GM23248 (cell line): Measurements from ENCODE around the gene ACAA2. TPM values are rescaled to one million over a fixed set of nuclear protein-coding genes. Genes with fewer than 3 reads are reported as not detected.
A peak's percentile ranks its signal among the peaks of the same experiment; 100 is the strongest.

Source experiments
- DNase-seq: peaks from one replicate; pipeline ENCODE4 v3.0.0-alpha.2; 2015
- H2AFZ ChIP-seq: fragments of 200-600 bp; sonication (generic); 2 replicates; pipeline ENCODE4 v1.6.1; 2016; ENCODE audit warnings: antibody characterized with exemption
- H3F3A ChIP-seq: fragments of 200-600 bp; sonication (generic); 2 replicates; pipeline ENCODE4 v1.6.1; 2016; ENCODE audit warnings: mild to moderate bottlenecking, antibody characterized with exemption, mixed run types; ENCODE audit not compliant: insufficient read depth
- H3K27ac ChIP-seq: fragments of 200-600 bp; sonication (generic); 2 replicates; pipeline ENCODE4 v1.5.1; 2016; ENCODE audit warnings: mild to moderate bottlenecking
- H3K27me3 ChIP-seq: fragments of 200-600 bp; sonication (generic); replicated peaks from 2 replicates; pipeline ENCODE4 v1.6.1; 2016; ENCODE audit warnings: mild to moderate bottlenecking; ENCODE audit not compliant: insufficient read depth
- H3K36me3 ChIP-seq: fragments of 200-600 bp; sonication (generic); 2 replicates; pipeline ENCODE4 v1.6.1; 2016; ENCODE audit warnings: low read depth, mild to moderate bottlenecking
- H3K4me1 ChIP-seq: fragments of 200-600 bp; sonication (generic); 2 replicates; pipeline ENCODE4 v1.6.1; 2016; ENCODE audit warnings: mild to moderate bottlenecking; ENCODE audit not compliant: insufficient read depth
- H3K4me2 ChIP-seq: fragments of 200-600 bp; sonication (generic); one replicate; pipeline ENCODE4 v1.6.1; 2016; ENCODE audit warnings: mild to moderate bottlenecking; ENCODE audit not compliant: unreplicated experiment
- H3K4me3 ChIP-seq: fragments of 200-600 bp; sonication (generic); 2 replicates; pipeline ENCODE4 v1.5.1; 2016; ENCODE audit warnings: mild to moderate bottlenecking
- H3K79me2 ChIP-seq: fragments of 200-600 bp; sonication (generic); 2 replicates; pipeline ENCODE4 v1.6.1; 2016; ENCODE audit warnings: mild to moderate bottlenecking; ENCODE audit not compliant: insufficient read depth
- H3K9ac ChIP-seq: fragments of 200-600 bp; sonication (generic); 2 replicates; pipeline ENCODE4 v1.6.1; 2016; ENCODE audit warnings: mild to moderate bottlenecking
- H3K9me2 ChIP-seq: fragments of 200-600 bp; sonication (generic); 2 replicates; pipeline ENCODE4 v1.6.1; 2016; ENCODE audit warnings: mixed run types, mild to moderate bottlenecking, moderate library complexity; ENCODE audit not compliant: insufficient read depth
- H3K9me3 ChIP-seq: fragments of 200-600 bp; sonication (generic); one replicate; pipeline ENCODE4 v1.6.1; 2017; ENCODE audit warnings: low read depth
- H4K20me1 ChIP-seq: fragments of 200-600 bp; sonication (generic); 2 replicates; pipeline ENCODE4 v1.6.0; 2016; ENCODE audit not compliant: insufficient read depth
- EZH2 ChIP-seq: fragments of 200-600 bp; sonication (generic); IDR thresholded peaks from 2 replicates; pipeline ENCODE4 v1.6.1; 2018; ENCODE audit warnings: antibody characterized with exemption, mild to moderate bottlenecking; ENCODE audit not compliant: insufficient read depth, poor library complexity, severe bottlenecking
- EZH2phosphoT487 ChIP-seq: fragments of 200-600 bp; sonication (generic); IDR thresholded peaks from 2 replicates; pipeline ENCODE4 v1.6.1; 2018; ENCODE audit warnings: antibody characterized with exemption, moderate library complexity, mild to moderate bottlenecking, low read depth; ENCODE audit not compliant: insufficient read depth
- WGBS, 2 experiments: methylation state at CpG; one replicate each; pipeline ENCODE4 v1.1.6; 2015 to 2017; ENCODE audit warnings: low lambda C conversion rate in 2 of 2, low coverage in 1 of 2; ENCODE audit errors: missing lambda C conversion rate in 2 of 2; 5-methylcytosine and 5-hydroxymethylcytosine counted together
- in situ Hi-C: fragments of 300-500 bp; cut with MboI; formaldehyde crosslinking; loops from 2 replicates; pipeline ENCODE4 v1.15.0; 2020
- polyA plus RNA-seq: library from polyadenylated mRNA; unstranded; fragments of >200 nt; fragmentation: Nextera tagmentation; extraction: Ambion mirVana; gene quantifications from 2 replicates; pipeline ENCODE4 v1.2.1, GENCODE V29; 2016
- total RNA-seq: library from RNA; depleted of rRNA; stranded (reverse); fragments of >200 nt; shearing (Covaris generic); gene quantifications from 2 replicates; pipeline ENCODE4 v1.2.3, GENCODE V29; 2014

Gene ACAA2
- total and polyA plus RNA-seq, 2 experiments from 2014 or later, result 55.6 to 94.8 TPM

- H3K27me3 ChIP-seq, result no peaks in the 10 kb centered on the region
- no peaks in the 10 kb centered on the region for H3K36me3 ChIP-seq
- TF ChIP-seq EZH2phosphoT487 (no peak), EZH2 (no peak)
- peaks cover 8% of the 10 kb centered on the region; the same call in 1 of the 2 replicates for H3F3A ChIP-seq
- no peaks in the 10 kb centered on the region for H4K20me1 ChIP-seq
- no peak for DNase-seq
- H3K9ac ChIP-seq, result no peak overlapping the region
- WGBS, 2 experiments, result 62 to 66% methylated on average over 8 of the region's 8 CpGs
- no peak overlapping the region for H3K4me3 ChIP-seq
- no peak overlapping the region for H3K27ac ChIP-seq
- H3K9me2 ChIP-seq, result no peaks in the 10 kb centered on the region
- no peak overlapping the region for H2AFZ ChIP-seq
- no peaks in the 10 kb centered on the region for H3K9me3 ChIP-seq
- no peaks in the 10 kb centered on the region for H3K79me2 ChIP-seq
- in situ Hi-C loops, result no loop called here
- peaks cover 14% of the 10 kb centered on the region for H3K4me1 ChIP-seq
- H3K4me2 ChIP-seq, result no peak overlapping the region
Measured at GRCh38 chr18:49744376-49745008, 68.8 kb downstream of the ACAA2 start.

GRCh38 chr18:49743117-49743567, 70.2 kb downstream of the ACAA2 start:
- TF ChIP-seq EZH2, result no peak
- TF ChIP-seq EZH2phosphoT487, result no peak
- Histone ChIP-seq H3K4me3 (no peak overlapping the region), H3K27me3 (no peaks in the 10 kb centered on the region), H4K20me1 (no peaks in the 10 kb centered on the region), H3K4me2 (no peak overlapping the region), H3K9me3 (no peaks in the 10 kb centered on the region), H3K4me1 (peaks cover 14% of the 10 kb centered on the region), H3K9me2 (no peaks in the 10 kb centered on the region), H3K9ac (no peak overlapping the region), H3K36me3 (no peaks in the 10 kb centered on the region), H3K27ac (no peak overlapping the region), H3F3A (peaks cover 8% of the 10 kb centered on the region; the same call in 1 of the 2 replicates), H3K79me2 (no peaks in the 10 kb centered on the region), H2AFZ (no peak overlapping the region)
- 54 to 77% methylated on average over 5 of the region's 5 CpGs for WGBS, 2 experiments
- peak; percentile 35 for DNase-seq
- in situ Hi-C loops, result no loop called here

GRCh38 chr18:49742316-49743116, 70.8 kb downstream of the ACAA2 start:
- peaks cover 8% of the 10 kb centered on the region; the same call in 1 of the 2 replicates for H3F3A ChIP-seq
- H3K9ac ChIP-seq, result no peak overlapping the region
- WGBS, 2 experiments, result 4 to 7% methylated on average over 4 of the region's 4 CpGs
- no peaks in the 10 kb centered on the region for H3K36me3 ChIP-seq
- in situ Hi-C loops, result no loop called here
- DNase-seq, result no peak
- no peak overlapping the region for H3K4me2 ChIP-seq
- H3K79me2 ChIP-seq, result no peaks in the 10 kb centered on the region
- H4K20me1 ChIP-seq, result no peaks in the 10 kb centered on the region
- H3K9me3 ChIP-seq, result no peaks in the 10 kb centered on the region
- no peak overlapping the region for H3K4me3 ChIP-seq
- H3K27me3 ChIP-seq, result no peaks in the 10 kb centered on the region
- H2AFZ ChIP-seq, result no peak overlapping the region
- no peak overlapping the region for H3K27ac ChIP-seq
- H3K9me2 ChIP-seq, result no peaks in the 10 kb centered on the region
- H3K4me1 ChIP-seq, result peaks cover 14% of the 10 kb centered on the region
- TF ChIP-seq EZH2, result no peak
- no peak for TF ChIP-seq EZH2phosphoT487

GRCh38 chr18:49739275-49739674, 74.1 kb downstream of the ACAA2 start:
- H3K27me3 ChIP-seq, result peaks cover 12% of the 10 kb centered on the region
- WGBS, 2 experiments, result 76 to 79% methylated on average over 4 of the region's 4 CpGs
- H3K4me1 ChIP-seq, result peaks cover 14% of the 10 kb centered on the region
- no peak overlapping the region for H3K4me3 ChIP-seq
- H2AFZ ChIP-seq, result no peak overlapping the region
- TF ChIP-seq EZH2phosphoT487, result no peak
- no peak for TF ChIP-seq EZH2
- H3K9ac ChIP-seq, result no peak overlapping the region
- H3K9me3 ChIP-seq, result no peaks in the 10 kb centered on the region
- no peaks in the 10 kb centered on the region for H3K79me2 ChIP-seq
- H3K4me2 ChIP-seq, result no peak overlapping the region
- peaks cover 8% of the 10 kb centered on the region; the same call in 1 of the 2 replicates for H3F3A ChIP-seq
- in situ Hi-C loops, result no loop called here
- no peaks in the 10 kb centered on the region for H3K36me3 ChIP-seq
- H3K27ac ChIP-seq, result no peak overlapping the region
- no peaks in the 10 kb centered on the region for H3K9me2 ChIP-seq
- H4K20me1 ChIP-seq, result no peaks in the 10 kb centered on the region
- DNase-seq, result no peak
